ENCODE results near the gene CRK.

GRCh38 chr17:1464186-1464585, 8.2 kb upstream of the CRK start:
- TF ChIP-seq PATZ1 (CRISPR knock-in tag; IDR thresholded peaks at IDR 0.05; ENCODE audit: borderline replicate concordance) (no peak), SNAI2 (CRISPR knock-in tag; IDR thresholded peaks at IDR 0.05) (no peak), ZC3H10 (CRISPR knock-in tag; IDR thresholded peaks at IDR 0.05) (no peak), CREB5 (CRISPR knock-in tag; IDR thresholded peaks at IDR 0.05; ENCODE audit: low read depth) (no peak), ZFP30 (CRISPR knock-in tag; IDR thresholded peaks at IDR 0.05) (no peak), ZNF70 (CRISPR knock-in tag; IDR thresholded peaks at IDR 0.05) (no peak), ARNTL (CRISPR knock-in tag; IDR thresholded peaks at IDR 0.05; ENCODE audit: borderline replicate concordance, low read depth) (no peak), OSR1 (CRISPR knock-in tag; IDR thresholded peaks at IDR 0.05) (no peak)

All from SK-N-SH treated with all-trans-retinoic acid at 6 μM for 48 hours (cell line).